Measurements from ENCODE around the gene EFCAB14.

EFCAB14 gene

GRCh38 chr1:46690931-46691421 is 27.9 kb downstream of the EFCAB14 start:
- DNase-seq: peak in 40 of 42 donors; percentile 20 to 85 (median 59)
- intact Hi-C loops (cut with DNase I): no loop called here

GRCh38 chr1:46689897-46690296 is 29.0 kb downstream of the EFCAB14 start:
- intact Hi-C loops (cut with DNase I): no loop called here
- no peak for DNase-seq

- no peak for DNase-seq
- intact Hi-C loops (cut with DNase I): no loop called here
These were observed 29.6 kb downstream of the EFCAB14 start for GRCh38 chr1:46689356-46689755.

GRCh38 chr1:46687921-46688509 is 30.9 kb downstream of the EFCAB14 start:
- no peak for DNase-seq
- intact Hi-C loops (cut with DNase I): no loop called here

GRCh38 chr1:46687093-46687659 is 31.7 kb downstream of the EFCAB14 start:
- intact Hi-C loops (cut with DNase I): no loop called here
- peak in 32 of 42 donors; percentile 21 to 75 (median 48) for DNase-seq

- no peak for DNase-seq
- intact Hi-C loops (cut with DNase I): no loop called here
These were observed 32.7 kb downstream of the EFCAB14 start for GRCh38 chr1:46686255-46686654.

- no peak for DNase-seq
- intact Hi-C loops (cut with DNase I): no loop called here
These were observed 34.2 kb downstream of the EFCAB14 start for GRCh38 chr1:46684670-46685069.

- DNase-seq: no peak
- intact Hi-C loops (cut with DNase I): no loop called here
These were observed 36.9 kb downstream of the EFCAB14 start for GRCh38 chr1:46682064-46682463.

- intact Hi-C loops (cut with DNase I): no loop called here
These were observed 37.4 kb downstream of the EFCAB14 start for GRCh38 chr1:46681333-46682034.

GRCh38 chr1:46679789-46680573 is 38.9 kb downstream of the EFCAB14 start:
- intact Hi-C loops (cut with DNase I): no loop called here
- DNase-seq: no peak

More at GRCh38 chr1:46681333-46682034, 37.4 kb downstream of the EFCAB14 start:
- peak in 1 of 42 donors; percentile 14 for DNase-seq

GRCh38 chr1:46677339-46677738 is 41.6 kb downstream of the EFCAB14 start:
- no peak for DNase-seq
- intact Hi-C loops (cut with DNase I): no loop called here

- DNase-seq: no peak
These were observed 42.4 kb downstream of the EFCAB14 start for GRCh38 chr1:46676531-46676930.

GRCh38 chr1:46675549-46676314 is 43.2 kb downstream of the EFCAB14 start:
- intact Hi-C loops (cut with DNase I): no loop called here
- no peak for DNase-seq

More at GRCh38 chr1:46676531-46676930, 42.4 kb downstream of the EFCAB14 start:
- intact Hi-C loops (cut with DNase I): no loop called here

GRCh38 chr1:46673749-46674182 is 45.1 kb downstream of the EFCAB14 start:
- peak in 2 of 42 donors; percentile 49 for DNase-seq
- intact Hi-C loops (cut with DNase I): no loop called here

- DNase-seq: no peak
- intact Hi-C loops (cut with DNase I): no loop called here
These were observed 46.2 kb downstream of the EFCAB14 start for GRCh38 chr1:46672696-46673095.

- intact Hi-C loops (cut with DNase I): no loop called here
- DNase-seq: no peak
These were observed 47.4 kb downstream of the EFCAB14 start, which contains the start of gene TEX38 for GRCh38 chr1:46671554-46671953. TSS of gene TEX38 (plus strand) at chr1:46671854. CDS start at chr1:46671935, 81 bp downstream.

GRCh38 chr1:46670134-46670533 is 48.8 kb downstream of the EFCAB14 start:
- intact Hi-C loops (cut with DNase I): no loop called here
- DNase-seq: no peak
